GM18517 (cell line): ENCODE measurements around the gene PPP1R13L.

ENCODE experiments used
- ATAC-seq: cut with Tn5 transposase; IDR thresholded peaks from one replicate; pipeline ENCODE4 v1.9.1; 2021; ENCODE audit warnings: mild to moderate bottlenecking, moderate library complexity; ENCODE audit not compliant: unreplicated experiment

The PPP1R13L gene

DNA sequence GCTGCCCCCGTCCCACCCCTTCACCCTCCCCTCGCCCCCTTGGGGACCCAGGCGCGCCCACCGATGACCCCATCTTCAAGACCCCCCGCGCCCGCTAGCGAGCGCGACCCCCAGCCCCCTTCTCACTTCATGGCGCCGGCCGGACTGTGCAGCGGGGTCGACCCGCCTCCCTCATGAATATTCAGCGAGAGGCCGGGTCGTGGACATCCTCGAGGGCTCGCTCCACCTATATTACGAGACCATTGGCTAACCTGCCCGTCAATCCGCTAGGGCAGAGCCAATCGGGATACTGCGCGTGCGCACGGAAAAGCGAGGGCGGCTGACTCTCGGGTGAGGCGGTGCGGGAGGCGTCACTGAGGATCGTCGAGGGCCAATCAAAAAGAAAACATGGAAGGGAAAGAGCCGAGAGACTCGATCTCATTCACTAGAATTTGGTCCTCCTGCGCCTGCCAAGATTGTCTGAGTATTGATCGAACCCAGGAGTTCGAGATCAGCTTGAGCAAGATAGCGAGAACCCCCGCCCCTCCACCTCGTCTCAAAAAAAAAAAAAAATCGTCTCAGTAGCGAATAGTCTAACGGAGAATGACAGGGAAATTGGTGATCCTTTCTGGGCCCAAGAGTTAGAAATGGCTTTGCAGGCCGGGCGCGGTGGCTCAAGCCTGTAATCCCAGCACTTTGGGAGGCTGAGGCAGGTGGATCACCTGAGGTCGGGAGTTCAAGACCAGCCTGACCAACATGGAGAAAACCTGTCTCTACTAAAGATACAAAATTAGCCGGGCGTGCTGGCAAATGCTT lies 34.3 kb downstream of the PPP1R13L start, which contains the start of gene ERCC2:
TSS of gene ERCC2 (minus strand) at position 164 of the 795 bp plus-strand sequence. CDS start at position 131, 33 bp downstream.
- peak; percentile 89 for ATAC-seq

- ATAC-seq, result no peak
Observed at GRCh38 chr19:45368737-45369340, 36.0 kb downstream of the PPP1R13L start.

DNA sequence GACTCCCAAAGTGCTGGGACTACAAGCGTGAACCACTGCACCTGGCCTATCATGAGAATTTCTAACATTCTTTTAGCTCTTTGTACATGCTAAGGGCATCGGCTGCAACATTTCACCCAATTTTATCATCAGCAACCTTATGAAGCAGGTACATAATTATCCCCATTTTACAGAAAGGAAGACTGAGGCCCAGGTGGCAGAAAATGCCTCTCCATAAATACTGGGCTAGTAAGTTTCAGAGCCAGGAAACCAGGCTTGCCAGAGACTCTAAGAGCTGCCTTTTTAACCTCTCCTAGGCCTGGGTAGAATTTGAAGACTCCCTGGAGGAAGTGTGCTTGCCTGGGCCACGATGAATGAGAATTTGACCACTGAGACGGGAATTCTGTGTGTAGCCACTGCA lies 36.7 kb downstream of the PPP1R13L start:
- ATAC-seq, result no peak

DNA sequence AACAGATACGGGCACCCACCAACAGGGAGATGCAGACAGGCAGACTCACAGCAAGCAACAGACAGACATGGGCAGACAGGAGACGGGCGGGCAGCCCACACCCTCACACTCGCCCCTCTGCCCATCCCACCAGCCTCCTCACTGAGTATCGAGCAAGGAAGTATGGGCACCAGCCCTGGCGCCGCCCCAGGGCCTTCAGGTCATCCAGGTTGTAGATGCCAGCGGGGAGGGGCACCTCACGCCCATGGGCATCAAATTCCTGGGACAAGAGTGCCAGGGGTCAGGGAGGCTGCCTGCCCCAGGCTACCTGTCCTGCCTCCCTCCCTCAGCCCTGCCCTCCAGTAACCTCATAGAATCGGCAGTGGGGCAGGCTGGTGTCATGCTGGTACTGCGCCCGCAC lies 40.2 kb downstream of the PPP1R13L start:
- no peak for ATAC-seq

- ATAC-seq, result no peak
Observed at GRCh38 chr19:45363861-45364459, 40.9 kb downstream of the PPP1R13L start.

DNA sequence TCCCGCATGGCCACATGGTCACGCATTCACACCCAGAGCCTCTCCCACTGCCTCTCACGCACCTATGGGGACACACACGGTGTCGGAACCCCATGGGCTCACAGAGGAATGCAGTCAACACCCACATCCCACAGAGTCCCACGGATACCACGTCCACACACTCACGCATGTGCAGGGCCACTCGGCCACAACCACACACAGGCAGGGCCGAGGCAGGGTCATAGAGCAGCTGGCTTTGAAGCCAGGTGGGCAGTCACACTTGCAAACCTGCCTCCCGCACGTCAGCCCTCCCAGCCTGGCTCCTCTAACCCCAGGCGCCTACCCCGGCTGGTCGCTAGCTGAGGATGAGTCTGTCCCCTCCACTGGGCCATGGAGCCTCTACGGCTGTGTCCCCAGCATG lies 42.6 kb downstream of the PPP1R13L start:
- no peak for ATAC-seq

DNA sequence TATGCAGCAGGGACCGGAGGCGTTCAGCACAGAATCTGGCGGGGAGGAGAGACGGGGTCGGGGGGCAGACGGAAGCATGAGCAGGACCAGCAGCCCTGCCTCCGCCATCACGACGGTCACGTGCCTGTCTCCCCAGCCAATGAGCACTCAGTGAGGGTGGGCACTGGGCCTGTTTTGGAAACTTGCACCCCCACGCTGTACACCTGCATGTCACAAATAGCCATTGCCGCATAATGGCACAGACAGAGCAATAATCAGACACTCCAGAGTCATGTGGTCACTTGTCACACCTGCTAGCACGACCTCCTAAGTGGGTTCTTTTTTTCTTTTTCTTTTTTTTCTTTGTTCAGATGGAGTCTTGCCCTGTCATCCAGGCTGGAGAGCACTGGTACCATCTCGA lies 43.3 kb downstream of the PPP1R13L start:
- ATAC-seq, result no peak

DNA sequence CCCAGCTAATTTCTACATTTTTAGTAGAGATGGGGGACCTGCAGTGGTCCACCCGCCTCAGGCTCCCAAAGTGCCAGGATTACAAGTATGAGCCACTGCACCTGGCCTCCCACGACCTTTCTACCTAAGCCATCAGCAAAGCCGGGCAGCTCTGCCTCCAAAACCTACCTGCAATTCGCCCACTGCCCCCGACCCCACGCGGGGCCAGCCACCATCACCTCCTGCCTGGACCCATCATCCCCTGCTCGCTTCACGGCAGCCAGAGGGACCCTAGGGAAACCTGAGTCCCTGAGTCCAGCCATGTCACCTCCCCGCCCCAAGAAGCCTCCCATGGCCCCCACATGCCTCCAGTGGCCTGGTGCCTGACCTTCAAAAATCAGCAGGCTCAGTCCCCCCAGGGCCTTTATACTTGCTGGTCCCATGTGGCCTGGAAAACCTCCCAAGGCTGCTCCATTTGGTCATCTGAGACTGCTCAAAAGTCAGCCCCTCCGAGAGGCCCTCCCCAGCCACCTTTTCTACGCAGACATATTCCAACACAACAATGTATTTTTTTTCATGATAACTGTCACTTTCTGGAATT lies 46.6 kb downstream of the PPP1R13L start:
- no peak for ATAC-seq

GRCh38 chr19:45357445-45357783 lies 47.5 kb downstream of the PPP1R13L start:
- no peak for ATAC-seq

DNA sequence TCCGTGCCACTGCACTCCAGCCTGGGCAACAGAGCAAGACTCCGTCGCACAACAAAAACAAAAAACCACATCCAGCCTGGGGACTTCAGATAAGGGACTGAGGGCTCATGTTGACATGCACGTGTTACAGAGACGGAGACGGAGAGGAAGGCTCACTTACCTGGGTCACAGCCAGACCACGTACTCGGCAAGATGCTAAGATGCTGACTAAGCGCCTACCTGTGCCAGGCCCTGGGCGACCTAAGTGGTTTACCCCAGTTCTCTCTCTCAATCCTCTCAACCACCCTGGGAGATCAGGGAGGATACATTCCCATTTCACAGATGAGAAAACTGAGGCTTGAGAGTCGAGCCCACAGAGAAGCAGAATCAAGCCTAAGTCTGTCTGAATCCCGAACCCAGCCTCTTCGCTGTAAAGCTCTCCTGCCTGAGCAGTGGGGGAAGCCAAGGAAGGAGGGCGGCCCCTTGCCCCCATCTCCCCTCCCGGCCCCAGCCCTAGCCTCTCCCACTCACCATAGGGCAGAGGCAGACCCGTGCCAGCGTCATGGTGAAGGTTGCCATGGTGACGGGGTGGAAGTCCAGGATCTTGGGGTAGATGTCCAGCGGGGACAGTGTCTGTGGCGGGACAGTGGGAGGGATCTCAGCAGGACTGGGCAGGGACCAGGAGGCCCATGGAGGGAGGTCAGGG lies 48.0 kb downstream of the PPP1R13L start:
- no peak for ATAC-seq

- ATAC-seq, result no peak
Observed at GRCh38 chr19:45355910-45356309, 49.0 kb downstream of the PPP1R13L start.

DNA sequence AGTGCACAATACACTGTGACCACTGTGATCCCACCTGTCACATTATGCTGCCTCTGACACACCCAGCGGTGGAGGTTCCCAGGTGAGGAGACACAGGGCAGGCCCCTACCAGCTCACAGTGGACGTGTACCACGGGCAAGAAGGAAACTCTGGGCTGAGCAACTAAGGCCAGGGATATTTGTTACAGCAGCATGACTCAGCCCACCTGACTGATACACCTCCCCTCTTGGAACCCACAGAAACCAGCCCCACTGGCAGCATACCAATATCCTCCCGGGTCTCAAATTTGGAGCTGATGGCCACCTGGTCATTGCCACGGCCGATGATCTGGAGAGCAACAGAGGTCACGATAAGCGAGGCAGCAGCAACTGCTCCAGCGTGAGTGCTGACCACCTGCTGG lies 49.5 kb downstream of the PPP1R13L start:
- ATAC-seq, result no peak

- no peak for ATAC-seq
Observed at GRCh38 chr19:45354241-45354842, 50.5 kb downstream of the PPP1R13L start.

DNA sequence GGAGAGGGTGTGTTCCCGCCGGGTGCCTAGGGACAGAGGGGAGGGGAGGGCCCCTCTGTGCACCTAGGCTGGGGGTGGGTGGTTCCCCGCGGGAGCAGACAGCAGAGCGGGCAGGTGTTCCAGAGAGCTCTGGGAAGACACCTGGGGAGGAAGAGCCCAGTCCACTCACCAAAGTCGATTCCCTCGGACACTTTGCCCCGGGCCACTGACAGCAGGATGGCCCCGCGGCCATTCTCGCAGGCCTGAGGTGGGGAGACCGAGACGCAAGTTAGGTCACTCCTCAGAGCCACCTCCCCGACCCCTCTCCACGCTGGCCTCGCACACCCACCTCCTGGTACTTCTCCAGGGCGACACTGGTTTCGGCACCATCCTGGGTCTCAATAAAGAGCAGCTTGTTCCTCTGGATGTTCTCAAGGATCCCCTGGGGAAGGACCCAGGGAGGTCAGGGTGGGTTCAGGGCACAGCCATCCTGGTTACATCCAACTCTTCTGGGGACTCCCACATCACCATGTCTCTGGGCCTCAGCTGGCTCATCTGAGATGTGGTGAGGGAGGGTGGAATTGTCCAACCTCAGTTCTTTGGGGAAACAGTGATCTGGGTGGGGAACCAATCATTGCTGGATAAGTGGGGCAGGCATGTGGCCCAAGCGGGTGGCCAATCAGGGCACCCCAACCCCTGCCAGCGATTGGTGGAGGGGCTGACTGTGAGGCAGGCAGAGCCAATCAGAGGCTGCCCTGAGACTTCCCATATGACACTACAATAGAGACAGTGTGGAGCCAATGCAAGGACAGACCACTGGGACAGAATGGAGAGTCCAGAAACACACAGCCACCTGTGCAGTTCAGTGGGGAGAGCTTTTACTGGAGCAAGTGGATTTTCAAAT lies 51.7 kb downstream of the PPP1R13L start:
- no peak for ATAC-seq

- no peak for ATAC-seq
Observed at GRCh38 chr19:45352471-45352870, 52.4 kb downstream of the PPP1R13L start.

- no peak for ATAC-seq
Observed at GRCh38 chr19:45352062-45352461, 52.8 kb downstream of the PPP1R13L start.

DNA sequence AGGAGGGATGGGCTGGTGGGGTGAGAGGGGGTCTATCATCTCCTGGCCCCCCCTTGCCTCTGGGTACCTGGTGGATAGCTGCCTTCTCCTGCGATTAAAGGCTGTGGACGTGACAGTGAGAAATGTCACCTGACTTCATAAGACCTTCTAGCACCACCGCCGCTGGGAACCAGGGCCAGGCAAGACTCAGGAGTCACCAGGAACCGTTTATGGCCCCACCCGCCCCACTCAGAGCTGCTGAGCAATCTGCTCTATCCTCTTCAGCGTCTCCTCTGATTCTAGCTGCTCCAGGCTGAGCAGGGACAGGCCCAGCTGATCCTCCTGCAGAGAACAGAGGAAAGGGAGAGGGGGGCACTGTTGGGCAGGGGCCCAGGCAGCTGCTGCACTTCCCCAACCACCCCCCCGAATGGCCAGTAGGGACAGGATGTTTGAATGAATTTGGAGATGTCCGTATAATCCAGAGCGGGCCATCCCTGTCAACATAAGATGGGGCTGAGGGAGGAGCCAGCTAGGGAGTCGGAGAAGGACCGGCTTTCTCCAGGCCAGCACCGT lies 53.4 kb downstream of the PPP1R13L start:
- no peak for ATAC-seq

DNA sequence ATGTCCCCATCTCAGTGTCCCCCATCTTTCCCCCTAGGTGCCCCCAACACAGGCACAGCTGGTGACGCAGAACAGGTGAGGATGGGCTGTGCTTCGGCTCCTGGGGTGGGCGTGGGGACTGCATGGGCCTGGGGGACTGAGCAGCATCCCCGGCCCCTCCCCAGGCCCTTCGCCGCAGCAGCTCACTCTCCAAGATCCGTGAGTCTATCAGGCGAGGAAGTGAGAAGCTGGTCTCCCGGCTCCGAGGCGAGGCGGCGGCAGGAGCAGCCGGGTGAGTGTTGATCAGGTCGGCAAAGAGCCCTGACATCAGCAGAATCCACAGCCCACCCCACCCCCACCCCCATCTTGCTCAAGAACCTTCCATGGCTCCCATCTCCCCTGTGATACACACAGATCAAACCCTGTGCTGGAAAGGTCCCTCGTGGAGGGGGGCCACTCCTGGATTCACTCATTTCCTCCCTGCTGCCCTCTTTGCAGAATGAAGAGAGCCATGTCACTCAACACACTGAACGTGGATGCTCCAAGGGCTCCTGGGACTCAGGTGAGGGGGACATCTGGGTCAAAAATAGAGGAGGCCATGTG lies 54.3 kb downstream of the PPP1R13L start:
- no peak for ATAC-seq

GRCh38 chr19:45349430-45349941 lies 55.4 kb downstream of the PPP1R13L start:
- no peak for ATAC-seq
